Coronary artery (tissue), 2 donors: Measurements from ENCODE around the gene CFAP298.

Source experiments
- DNase-seq: peaks from one replicate; pipeline ENCODE4 v3.0.0-alpha.2; 2017; ENCODE audit warnings: low spot score
- H3K27ac ChIP-seq, 2 donors: fragments of 200-600 bp; sonication (generic); one replicate each; pipeline ENCODE4 v1.5.1; 2016 to 2019
- H3K4me3 ChIP-seq: fragments of 200-600 bp; sonication (generic); 2 replicates; pipeline ENCODE4 v1.5.1; 2016; ENCODE audit warnings: mild to moderate bottlenecking, moderate library complexity
- CTCF ChIP-seq: fragments of 200-600 bp; sonication (generic); IDR thresholded peaks from one replicate; pipeline ENCODE4 v1.5.1; 2019; ENCODE audit warnings: antibody characterized with exemption

CFAP298 gene

GRCh38 chr21:32554832-32555638 lies 57.1 kb downstream of the CFAP298 start:
- TF ChIP-seq CTCF, result no peak
- Histone ChIP-seq H3K4me3 (no peak overlapping the region), H3K27ac (no peak overlapping the region)
- no peak for DNase-seq

- no peak for TF ChIP-seq CTCF
- DNase-seq, result no peak
- Histone ChIP-seq H3K4me3 (no peak overlapping the region), H3K27ac (no peak overlapping the region)
These were observed 62.3 kb downstream of the CFAP298 start for GRCh38 chr21:32549886-32550285.

GRCh38 chr21:32549440-32549839 lies 62.7 kb downstream of the CFAP298 start:
- TF ChIP-seq CTCF, result no peak
- H3K4me3 ChIP-seq, result no peak overlapping the region
- no peak for DNase-seq
- H3K27ac ChIP-seq, result no peak overlapping the region
